H9 (cell line): ENCODE data around the gene KRT5. TPM values are rescaled to one million over a fixed set of nuclear protein-coding genes. Genes with fewer than 3 reads are reported as not detected.

Source experiments
- DNase-seq: peaks from one replicate; pipeline ENCODE4 v3.0.0-alpha.2; 2017
- H2AFZ ChIP-seq: one replicate; pipeline ENCODE4 v1.6.1; 2013; ENCODE audit warnings: mild to moderate bottlenecking, low read length, control low read depth, moderate library complexity
- H2AK5ac ChIP-seq: 2 replicates; pipeline ENCODE4 v1.6.1; 2013; ENCODE audit warnings: low read length, control low read depth, mixed read lengths; ENCODE audit not compliant: insufficient read length
- H2BK120ac ChIP-seq: one replicate; pipeline ENCODE4 v1.6.1; 2013; ENCODE audit warnings: low read depth, mild to moderate bottlenecking, low read length, control low read depth, inconsistent platforms; ENCODE audit not compliant: poor library complexity, severe bottlenecking
- H2BK12ac ChIP-seq: 2 replicates; pipeline ENCODE4 v1.6.1; 2013; ENCODE audit warnings: low read length, control low read depth, mixed read lengths, low read depth; ENCODE audit not compliant: insufficient read length
- H2BK15ac ChIP-seq: 2 replicates; pipeline ENCODE4 v1.6.1; 2013; ENCODE audit warnings: low read depth, low read length, control low read depth
- H2BK20ac ChIP-seq: one replicate; pipeline ENCODE4 v1.6.1; 2013; ENCODE audit warnings: low read depth, mild to moderate bottlenecking, low read length, control low read depth, inconsistent platforms; ENCODE audit not compliant: poor library complexity, severe bottlenecking
- H2BK5ac ChIP-seq: 2 replicates; pipeline ENCODE4 v1.6.1; 2013; ENCODE audit warnings: low read length, control low read depth, mixed read lengths; ENCODE audit not compliant: insufficient read length
- H3K14ac ChIP-seq: 2 replicates; pipeline ENCODE4 v1.6.1; 2013; ENCODE audit warnings: low read length, control low read depth; ENCODE audit not compliant: insufficient read depth
- H3K18ac ChIP-seq: 2 replicates; pipeline ENCODE4 v1.6.1; 2013; ENCODE audit warnings: low read depth, mild to moderate bottlenecking, mixed read lengths, low read length, control low read depth; ENCODE audit not compliant: insufficient read length
- H3K23ac ChIP-seq: 2 replicates; pipeline ENCODE4 v1.6.1; 2013; ENCODE audit warnings: low read length, control low read depth, mixed read lengths, low read depth; ENCODE audit not compliant: insufficient read length
- H3K23me2 ChIP-seq: 2 replicates; pipeline ENCODE4 v1.6.1; 2013; ENCODE audit warnings: low read depth, mild to moderate bottlenecking, mixed read lengths, low read length, control low read depth; ENCODE audit not compliant: insufficient read length, poor library complexity, severe bottlenecking
- H3K27ac ChIP-seq: 2 replicates; pipeline ENCODE4 v1.5.1; 2013; ENCODE audit warnings: low read length, control low read depth, mixed read lengths, low read depth; ENCODE audit not compliant: insufficient read length
- H3K27me3 ChIP-seq: 2 replicates; pipeline ENCODE4 v1.6.1; 2013; ENCODE audit warnings: low read length, control low read depth, inconsistent platforms; ENCODE audit not compliant: insufficient read depth
- H3K4ac ChIP-seq: 2 replicates; pipeline ENCODE4 v1.6.1; 2013; ENCODE audit warnings: low read depth, mild to moderate bottlenecking, control low read depth, inconsistent platforms, low read length, moderate library complexity
- H3K4me1 ChIP-seq: 2 replicates; pipeline ENCODE4 v1.6.1; 2013; ENCODE audit warnings: low read length, control low read depth, inconsistent platforms; ENCODE audit not compliant: insufficient read depth
- H3K4me2 ChIP-seq: 2 replicates; pipeline ENCODE4 v1.6.1; 2013; ENCODE audit warnings: low read length, control low read depth, mixed read lengths; ENCODE audit not compliant: insufficient read length, insufficient read depth
- H3K56ac ChIP-seq: 2 replicates; pipeline ENCODE4 v1.6.1; 2013; ENCODE audit warnings: low read depth, mild to moderate bottlenecking, mixed read lengths, low read length, control low read depth; ENCODE audit not compliant: insufficient read length
- H3K79me1 ChIP-seq: 2 replicates; pipeline ENCODE4 v1.6.1; 2013; ENCODE audit warnings: low read depth, mild to moderate bottlenecking, moderate library complexity, low read length, control low read depth, inconsistent platforms; ENCODE audit not compliant: insufficient read depth, poor library complexity, severe bottlenecking
- H3K79me2 ChIP-seq: 2 replicates; pipeline ENCODE4 v1.6.1; 2013; ENCODE audit warnings: low read length, control low read depth, inconsistent platforms; ENCODE audit not compliant: insufficient read depth
- H3K9ac ChIP-seq: 2 replicates; pipeline ENCODE4 v1.6.1; 2013; ENCODE audit warnings: low read length, control low read depth, mixed read lengths; ENCODE audit not compliant: insufficient read length; ENCODE audit errors: extremely low read depth
- H3K9me3 ChIP-seq: one replicate; pipeline ENCODE4 v1.6.1; 2013; ENCODE audit warnings: low read depth, low read length, inconsistent platforms; ENCODE audit not compliant: control insufficient read depth
- H3T11ph ChIP-seq: one replicate; pipeline ENCODE4 v1.6.1; 2013; ENCODE audit warnings: mild to moderate bottlenecking, low read length, control low read depth, inconsistent platforms
- H4K20me1 ChIP-seq: one replicate; pipeline ENCODE4 v1.6.1; 2013; ENCODE audit not compliant: control insufficient read depth, insufficient read length, insufficient read depth
- H4K5ac ChIP-seq: 2 replicates; pipeline ENCODE4 v1.6.1; 2013; ENCODE audit warnings: low read depth, mild to moderate bottlenecking, mixed read lengths, low read length, control low read depth; ENCODE audit not compliant: insufficient read length
- H4K8ac ChIP-seq: replicated peaks from 2 replicates; pipeline ENCODE4 v1.6.1; 2013; ENCODE audit warnings: low read length, control low read depth, mixed read lengths, low read depth; ENCODE audit not compliant: insufficient read length
- H4K91ac ChIP-seq: 2 replicates; pipeline ENCODE4 v1.6.1; 2013; ENCODE audit warnings: low read depth, mild to moderate bottlenecking, moderate library complexity, mixed read lengths, low read length, control low read depth; ENCODE audit not compliant: insufficient read length
- H3K27ac Mint-ChIP-seq, 3 experiments: 2 replicates in 2 of 3; 3 replicates in 1 of 3; pipeline ENCODE4 v1.8.0; 2020 to 2021; ENCODE audit warnings: mixed read lengths in 3 of 3, mild to moderate bottlenecking in 1 of 3, moderate library complexity in 1 of 3
- H3K27me3 Mint-ChIP-seq: 2 replicates; pipeline ENCODE4 v1.8.0; 2021; ENCODE audit warnings: low read depth, mild to moderate bottlenecking, moderate library complexity, mixed read lengths
- H3K36me3 Mint-ChIP-seq, 3 experiments: 2 replicates in 2 of 3; 3 replicates in 1 of 3; pipeline ENCODE4 v1.8.0; 2020 to 2021; ENCODE audit warnings: low read depth in 3 of 3, mixed read lengths in 3 of 3; ENCODE audit not compliant: insufficient read depth in 1 of 3
- H3K4me1 Mint-ChIP-seq, 2 experiments: 2 replicates each; pipeline ENCODE4 v1.8.0; 2020; ENCODE audit warnings: mixed read lengths in 2 of 2
- H3K4me3 Mint-ChIP-seq, 2 experiments: 2 replicates in 1 of 2; 3 replicates in 1 of 2; pipeline ENCODE4 v1.8.0; 2020 to 2021; ENCODE audit warnings: mild to moderate bottlenecking in 2 of 2, mixed read lengths in 2 of 2, moderate library complexity in 1 of 2
- H3K9me3 Mint-ChIP-seq, 2 experiments: 2 replicates in 1 of 2; 3 replicates in 1 of 2; pipeline ENCODE4 v1.8.0; 2020; ENCODE audit warnings: mild to moderate bottlenecking in 2 of 2, mixed read lengths in 2 of 2, moderate library complexity in 1 of 2
- CTCF ChIP-seq: fragments of 200-600 bp; sonication (generic); conservative IDR thresholded peaks from 3 replicates; pipeline ENCODE4 v1.8.0; 2021; ENCODE audit warnings: antibody characterized with exemption, mild to moderate bottlenecking
- WGBS: extraction: QIAGEN DNeasy Blood & Tissue Kit; methylation state at CpG from one replicate; pipeline ENCODE4 v1.1.7; 2013; ENCODE audit warnings: missing lambda C conversion rate, low lambda C conversion rate, mixed read lengths; ENCODE audit not compliant: insufficient read length; ENCODE audit errors: extremely low coverage; 5-methylcytosine and 5-hydroxymethylcytosine counted together
- total RNA-seq: library from RNA; stranded (reverse); gene quantifications from 2 replicates; pipeline ENCODE4 v1.2.1, GENCODE V29; 2021

KRT5 gene
- total RNA-seq, 1 experiment from 2014 or later, result not detected

GRCh38 chr12:52521568-52522266 is 1.5 kb upstream of the KRT5 start:
- DNase-seq, result peak; percentile 42
- Mint-ChIP-seq H3K4me3 (no peak overlapping the region; a peak in 1 of 5 replicates), H3K27me3 (peaks cover 3% of the 10 kb centered on the region), H3K9me3 (no peaks in the 10 kb centered on the region; a peak in 1 of 5 replicates), H3K36me3 (no peaks in the 10 kb centered on the region), H3K4me1 (peaks cover 15 to 20% of the 10 kb centered on the region in 2 experiments), H3K27ac (no peak overlapping the region; a peak in 2 of 7 replicates)
- no peak overlapping the region for H4K5ac ChIP-seq
- no peaks in the 10 kb centered on the region for H3K79me1 ChIP-seq
- WGBS, result no CpG with 5 or more reads among the region's 10 CpGs
- no peak for TF ChIP-seq CTCF
- H3K27ac ChIP-seq, result no peak overlapping the region
- no peak overlapping the region for H3K18ac ChIP-seq
- no peak overlapping the region for H3K4me2 ChIP-seq
- H3K14ac ChIP-seq, result 0 out of 2 replicates have a peak overlapping the region, but pooled peaks have one; percentile 50
- H3K9me3 ChIP-seq, result no peaks in the 10 kb centered on the region
- H3K4ac ChIP-seq, result no peak overlapping the region
- H2AFZ ChIP-seq, result no peak overlapping the region
- no peak overlapping the region for H3K23ac ChIP-seq
- H3K79me2 ChIP-seq, result no peaks in the 10 kb centered on the region
- no peaks in the 10 kb centered on the region for H4K20me1 ChIP-seq
- H3K9ac ChIP-seq, result no peak overlapping the region
- no peaks in the 10 kb centered on the region for H3K4me1 ChIP-seq
- H3K27me3 ChIP-seq, result no peaks in the 10 kb centered on the region
- no peak overlapping the region for H2BK5ac ChIP-seq
- H4K91ac ChIP-seq, result no peak overlapping the region
- no peak overlapping the region for H2BK20ac ChIP-seq
- H2BK15ac ChIP-seq, result no peak overlapping the region
- H3T11ph ChIP-seq, result no peak overlapping the region
- H2BK12ac ChIP-seq, result no peak overlapping the region
- no peak overlapping the region for H4K8ac ChIP-seq
- H2AK5ac ChIP-seq, result no peak overlapping the region
- no peaks in the 10 kb centered on the region for H3K23me2 ChIP-seq
- no peak overlapping the region for H2BK120ac ChIP-seq
- no peak overlapping the region for H3K56ac ChIP-seq
